Measurements from ENCODE around the gene CLCN4.
A peak's percentile ranks its signal among the peaks of the same experiment; 100 is the strongest.

CLCN4 gene

GRCh38 chrX:10156199-10157031 is at the start of gene CLCN4:
TSS of gene CLCN4 (plus strand) at chrX:10156975. CDS start at chrX:10185033, 28,058 bp downstream.
- DNase-seq = no peak

DNA sequence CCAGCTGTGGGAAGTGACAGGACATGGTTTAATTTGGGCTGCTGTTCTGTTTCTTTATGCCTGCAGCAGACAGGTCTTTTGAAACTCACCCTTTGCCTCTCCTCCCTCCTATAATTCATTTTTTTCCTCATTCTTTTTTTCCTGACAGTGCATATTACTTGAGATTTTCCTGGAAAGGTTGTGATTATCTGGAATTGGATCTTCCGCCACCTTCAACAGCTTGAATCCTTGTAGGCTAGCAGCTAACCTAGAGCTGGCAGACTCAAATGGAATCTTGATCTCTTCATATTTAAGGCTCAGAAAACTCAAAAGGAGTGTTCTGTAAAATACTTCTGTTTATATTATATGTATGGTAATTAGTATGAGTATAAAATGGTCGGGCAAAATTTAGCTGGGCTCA is 49.3 kb upstream of the CLCN4 start:
- DNase-seq = no peak

DNA sequence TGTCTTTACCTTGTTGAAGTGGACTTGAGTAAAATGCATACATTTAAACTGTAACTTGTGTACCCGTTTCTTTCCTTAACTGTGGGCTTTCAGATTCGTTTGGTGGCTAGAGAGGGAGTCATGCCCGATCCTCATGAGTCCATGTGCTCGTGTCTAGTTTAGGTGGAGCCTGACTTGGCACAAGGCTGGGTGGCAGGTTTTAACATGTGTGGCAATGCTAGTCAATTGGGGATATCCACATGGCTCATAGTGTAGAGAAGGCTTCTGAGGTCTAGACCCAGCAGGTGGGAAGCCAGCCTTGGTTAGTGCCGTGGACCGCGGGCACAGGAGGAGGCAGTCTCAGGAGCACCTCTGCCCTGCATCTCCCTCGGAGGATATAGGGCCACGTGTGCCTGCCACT is 48.5 kb upstream of the CLCN4 start:
- no peak for DNase-seq

DNA sequence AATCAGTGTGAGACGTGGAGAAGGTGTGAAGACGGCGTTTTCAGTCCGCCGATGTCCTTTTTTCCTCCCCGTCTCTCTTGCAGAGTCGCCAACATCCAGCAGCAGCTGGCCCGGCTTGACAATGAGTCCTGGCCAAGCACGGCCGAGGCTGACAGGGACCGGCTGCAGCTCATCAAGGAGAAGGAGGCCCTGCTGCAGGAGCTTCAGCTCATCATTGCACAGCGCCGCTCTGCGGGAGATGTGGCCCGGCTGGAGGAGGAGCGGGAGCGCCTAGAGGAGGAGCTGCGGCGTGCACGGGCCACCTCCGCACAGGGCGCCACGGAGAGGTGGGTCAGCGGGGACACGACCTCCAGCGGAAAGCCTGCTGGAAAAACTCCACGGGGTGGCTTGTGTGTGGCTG is 47.1 kb upstream of the CLCN4 start:
- no peak for DNase-seq

DNA sequence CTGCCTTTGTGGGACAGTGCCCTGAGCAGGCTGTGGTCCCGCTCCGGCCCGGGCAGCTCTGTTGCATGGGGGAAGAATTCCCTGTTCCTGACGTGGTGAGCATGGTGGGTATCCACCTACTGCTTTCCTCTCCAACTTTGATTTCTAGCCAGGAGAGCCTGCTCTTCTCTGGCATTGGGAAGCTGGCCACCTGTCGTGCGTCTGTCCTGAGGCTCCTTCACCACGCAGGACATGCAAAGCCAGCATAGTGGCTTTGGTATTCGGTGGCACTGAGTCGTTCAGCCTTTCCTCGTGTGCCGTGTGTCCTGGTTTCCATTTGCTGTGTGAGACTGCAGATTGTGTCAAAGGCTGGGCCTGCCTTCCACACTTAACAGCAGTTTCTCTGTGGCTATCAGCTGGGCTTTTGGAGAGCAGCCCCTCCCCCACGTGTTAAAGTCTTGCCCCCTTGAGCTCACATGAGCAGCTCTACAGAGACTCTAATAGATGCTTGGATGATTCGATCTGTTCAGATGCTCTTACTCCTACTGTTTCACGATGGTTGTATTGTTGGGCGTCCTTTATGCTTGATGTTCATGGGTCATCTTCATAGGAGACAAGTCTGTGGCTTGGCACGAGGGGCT is 46.3 kb upstream of the CLCN4 start:
- DNase-seq = no peak

- DNase-seq = peak; percentile 70
These were observed 45.8 kb upstream of the CLCN4 start for GRCh38 chrX:10110984-10111363.

DNA sequence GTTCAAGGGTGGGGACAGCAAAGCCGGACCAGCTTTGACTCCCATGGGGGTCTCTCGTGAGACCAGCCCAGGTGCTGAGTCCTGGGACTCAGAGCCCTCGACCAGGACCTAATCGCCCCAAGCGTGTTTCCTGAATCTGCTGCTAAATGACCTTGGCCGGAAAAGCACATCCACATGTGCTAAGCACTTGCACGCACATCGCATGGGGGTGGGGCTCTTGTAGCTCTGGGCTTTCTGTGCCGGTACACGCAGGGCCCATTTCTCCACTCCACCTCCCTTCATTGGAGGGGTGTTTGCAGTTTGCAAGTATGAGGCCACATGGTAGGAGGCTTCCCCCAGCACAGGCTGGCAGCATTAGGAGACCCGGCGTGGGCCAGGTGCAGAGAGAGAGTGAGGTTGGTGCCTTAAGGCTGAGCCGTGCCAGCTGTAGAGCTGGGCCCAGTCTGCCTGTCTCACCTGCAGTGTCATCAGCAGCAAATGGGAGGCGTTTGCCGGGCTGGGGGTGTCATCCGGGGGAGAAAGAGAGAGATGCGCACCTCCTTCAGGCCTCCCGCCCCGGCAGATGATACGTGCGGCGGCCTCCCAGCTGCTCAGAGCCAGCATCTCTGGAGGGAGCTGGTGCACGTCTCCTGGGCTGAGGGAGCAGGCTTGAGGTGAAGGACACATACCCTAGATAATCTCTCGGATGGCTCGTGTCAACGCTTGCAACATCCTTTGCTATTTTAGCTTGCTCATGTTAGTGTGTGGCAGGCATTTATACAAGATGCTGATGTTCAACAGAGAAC is 45.2 kb upstream of the CLCN4 start:
- peak; percentile 54 for DNase-seq

- DNase-seq = no peak
These were observed 44.3 kb upstream of the CLCN4 start for GRCh38 chrX:10112510-10112909.

- no peak for DNase-seq
These were observed 41.7 kb upstream of the CLCN4 start for GRCh38 chrX:10115082-10115481.

- DNase-seq = no peak
These were observed 39.5 kb upstream of the CLCN4 start for GRCh38 chrX:10117301-10117700.

DNA sequence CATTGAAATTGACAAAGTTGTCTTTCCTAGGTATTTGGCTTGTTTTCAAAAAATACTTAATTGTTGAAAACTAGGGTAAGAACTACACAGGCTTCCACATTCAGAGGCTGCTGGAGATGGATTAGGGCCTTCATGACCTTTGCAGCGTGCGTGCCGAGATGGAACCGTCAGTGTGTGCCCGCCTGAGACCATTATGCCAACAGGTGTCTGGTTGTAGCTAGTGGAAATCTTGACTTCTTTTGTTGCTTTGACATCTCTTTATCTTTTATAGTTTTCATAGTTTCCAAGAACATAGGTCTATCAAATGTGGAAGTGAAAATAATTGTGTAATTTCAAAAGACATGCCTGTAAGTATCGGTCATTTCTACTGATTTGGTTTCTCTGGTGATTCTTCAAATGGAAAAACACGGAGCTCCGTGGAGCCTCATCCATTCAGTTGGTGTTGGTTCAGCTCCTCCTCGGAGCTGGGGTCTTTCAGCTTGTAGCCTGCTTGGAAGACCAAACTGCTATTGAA is 38.9 kb upstream of the CLCN4 start:
- no peak for DNase-seq

- no peak for DNase-seq
These were observed 38.2 kb upstream of the CLCN4 start for GRCh38 chrX:10118530-10118929.

- DNase-seq = peak; percentile 37
These were observed 37.3 kb upstream of the CLCN4 start for GRCh38 chrX:10119399-10119990.

- DNase-seq = no peak
These were observed 36.4 kb upstream of the CLCN4 start for GRCh38 chrX:10120331-10120730.

GRCh38 chrX:10120828-10121227 is 35.9 kb upstream of the CLCN4 start:
- no peak for DNase-seq

- no peak for DNase-seq
These were observed 35.0 kb upstream of the CLCN4 start for GRCh38 chrX:10121787-10122186.

DNA sequence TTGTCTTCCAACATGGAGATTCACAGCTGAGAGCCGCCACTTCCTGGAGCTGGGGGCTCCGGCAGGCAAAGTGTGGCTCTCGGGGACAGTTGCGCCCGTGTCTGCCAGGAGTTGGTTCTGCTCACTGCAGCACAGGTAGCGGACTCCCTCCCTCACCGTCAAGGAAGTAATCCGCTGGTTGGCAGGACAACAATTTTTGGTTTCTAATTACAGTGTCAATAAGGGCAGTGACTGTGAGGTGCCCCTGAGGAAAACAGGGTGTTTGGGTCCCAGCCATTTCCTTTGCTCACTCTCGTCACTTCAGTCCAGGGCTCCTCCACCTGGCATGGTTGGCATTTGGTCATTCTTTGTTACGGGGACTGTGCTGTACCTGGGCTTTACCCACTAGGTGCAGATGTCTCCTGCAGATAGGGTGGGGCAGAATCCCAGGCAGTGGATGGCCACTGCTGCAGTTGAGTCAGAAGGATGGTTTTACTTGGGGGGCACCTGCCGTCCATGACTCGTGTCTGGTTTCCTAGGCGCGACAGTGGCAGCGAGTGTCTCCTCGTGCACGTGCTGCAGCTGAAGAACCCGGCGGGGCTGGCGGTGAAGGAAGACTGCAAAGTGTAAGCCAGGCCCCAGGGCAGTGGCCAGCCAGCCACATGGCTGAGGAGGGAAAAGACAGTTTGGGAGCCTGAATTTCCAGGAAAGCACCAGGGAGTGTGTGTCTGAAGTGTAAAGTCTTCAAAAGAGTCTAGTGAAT is 32.1 kb upstream of the CLCN4 start:
- no peak for DNase-seq

DNA sequence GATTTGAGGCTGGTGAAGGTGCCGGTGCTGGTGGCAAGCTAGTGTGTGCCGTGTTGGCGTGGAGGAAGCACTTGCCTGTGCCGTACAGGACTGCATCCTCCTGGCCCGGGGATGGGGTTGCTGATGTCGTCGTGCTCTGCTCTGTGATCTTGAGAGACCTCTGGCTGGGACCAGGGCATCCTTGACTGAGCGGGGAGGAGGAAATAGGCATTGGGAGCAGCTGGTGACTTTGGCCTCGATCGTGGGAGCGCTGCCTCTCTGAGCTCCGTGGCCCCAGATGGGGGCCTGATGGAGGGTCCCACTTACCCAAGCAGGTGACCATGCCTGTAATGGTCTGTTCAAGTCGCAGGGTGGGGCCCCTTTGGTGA is 31.5 kb upstream of the CLCN4 start:
- DNase-seq = no peak

GRCh38 chrX:10126044-10126443 is 30.7 kb upstream of the CLCN4 start:
- no peak for DNase-seq

DNA sequence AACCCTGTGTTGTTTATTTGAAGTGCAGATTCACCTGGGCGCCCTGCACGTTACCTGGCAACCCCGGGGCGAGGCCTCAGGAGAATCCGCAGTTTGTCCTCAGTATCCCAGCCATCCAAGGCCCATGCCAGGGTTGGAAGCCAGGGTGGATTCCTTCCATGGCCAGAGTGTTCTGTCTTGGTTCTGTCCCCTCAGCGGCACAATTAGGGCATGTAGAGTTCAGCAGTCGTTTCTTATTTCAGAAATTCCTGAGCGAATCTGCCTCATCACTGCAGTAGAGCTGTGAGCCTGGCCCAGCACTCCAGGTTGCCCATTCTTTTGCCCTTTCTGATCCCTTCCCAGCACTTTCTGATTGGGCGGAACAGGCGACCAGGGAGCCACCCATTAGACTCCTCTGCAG is 29.9 kb upstream of the CLCN4 start:
- DNase-seq = no peak

- DNase-seq = no peak
These were observed 28.4 kb upstream of the CLCN4 start for GRCh38 chrX:10128386-10128785.

GRCh38 chrX:10129229-10129628 is 27.5 kb upstream of the CLCN4 start:
- DNase-seq = no peak

DNA sequence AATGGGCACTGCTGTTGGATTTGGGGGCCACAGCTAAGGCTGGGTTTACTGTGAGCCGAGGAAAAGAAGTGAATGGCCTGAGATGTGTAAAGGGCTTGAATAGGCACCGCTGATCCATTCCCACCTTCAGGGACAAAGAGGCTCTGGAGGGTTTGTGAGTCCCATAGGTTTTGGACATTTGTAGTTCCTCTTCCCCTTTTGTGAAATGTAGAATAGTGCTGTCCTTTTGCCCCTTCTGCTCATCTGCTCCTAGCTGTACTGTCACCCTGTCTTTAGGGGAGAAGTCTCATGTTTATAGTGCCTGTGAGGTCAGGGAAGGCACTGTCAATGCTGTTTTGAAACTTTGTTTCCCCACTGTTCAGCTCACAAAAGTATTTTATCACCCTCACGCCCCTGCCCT is 26.4 kb upstream of the CLCN4 start:
- no peak for DNase-seq
